ENCODE measurements around the gene ST6GALNAC6.

DNA sequence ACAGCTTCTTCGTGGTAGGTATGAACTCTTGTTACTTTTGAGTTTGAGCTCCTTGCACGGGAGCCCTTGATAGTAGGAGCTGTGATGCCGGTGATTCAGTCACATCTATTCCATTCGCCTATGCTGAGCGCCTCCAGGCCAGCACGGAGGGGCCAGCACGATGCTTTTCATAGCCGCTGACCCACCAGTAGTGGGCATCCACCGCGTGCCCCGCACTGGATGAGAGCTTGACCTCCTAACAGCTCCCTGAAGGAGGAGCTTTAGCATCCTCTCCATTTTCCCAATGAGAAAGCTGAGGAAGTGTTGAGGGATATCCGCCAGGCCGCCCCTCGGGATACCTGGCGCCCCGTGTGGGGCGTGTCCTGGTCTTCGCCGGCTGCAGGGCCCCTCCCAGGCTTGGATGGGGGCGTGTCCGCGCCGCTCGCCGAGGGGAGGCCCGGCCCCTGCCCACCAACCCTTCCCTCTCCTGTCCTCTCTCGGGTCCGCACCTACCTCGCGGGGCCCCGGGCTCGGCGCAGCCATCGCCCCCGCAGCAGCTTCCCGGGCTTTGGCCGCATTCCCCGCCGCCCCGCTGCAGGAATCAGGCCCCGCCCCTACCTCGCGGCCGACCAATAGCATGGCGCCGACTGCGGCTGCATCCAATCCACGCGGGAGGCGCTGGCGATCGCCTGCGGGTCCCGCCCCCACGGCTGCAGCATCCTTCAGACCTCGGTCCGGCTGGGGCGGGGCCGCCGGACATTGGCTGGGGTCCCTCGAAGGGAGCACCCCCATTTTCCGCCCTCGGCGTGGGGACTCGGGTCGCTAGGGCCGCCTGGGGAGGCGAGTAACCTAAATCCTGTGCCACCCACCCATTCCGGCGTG, 31.1 kb upstream of the ST6GALNAC6 start, which contains the start of gene PIP5KL1:
- TF ChIP-seq, protein P1, sequence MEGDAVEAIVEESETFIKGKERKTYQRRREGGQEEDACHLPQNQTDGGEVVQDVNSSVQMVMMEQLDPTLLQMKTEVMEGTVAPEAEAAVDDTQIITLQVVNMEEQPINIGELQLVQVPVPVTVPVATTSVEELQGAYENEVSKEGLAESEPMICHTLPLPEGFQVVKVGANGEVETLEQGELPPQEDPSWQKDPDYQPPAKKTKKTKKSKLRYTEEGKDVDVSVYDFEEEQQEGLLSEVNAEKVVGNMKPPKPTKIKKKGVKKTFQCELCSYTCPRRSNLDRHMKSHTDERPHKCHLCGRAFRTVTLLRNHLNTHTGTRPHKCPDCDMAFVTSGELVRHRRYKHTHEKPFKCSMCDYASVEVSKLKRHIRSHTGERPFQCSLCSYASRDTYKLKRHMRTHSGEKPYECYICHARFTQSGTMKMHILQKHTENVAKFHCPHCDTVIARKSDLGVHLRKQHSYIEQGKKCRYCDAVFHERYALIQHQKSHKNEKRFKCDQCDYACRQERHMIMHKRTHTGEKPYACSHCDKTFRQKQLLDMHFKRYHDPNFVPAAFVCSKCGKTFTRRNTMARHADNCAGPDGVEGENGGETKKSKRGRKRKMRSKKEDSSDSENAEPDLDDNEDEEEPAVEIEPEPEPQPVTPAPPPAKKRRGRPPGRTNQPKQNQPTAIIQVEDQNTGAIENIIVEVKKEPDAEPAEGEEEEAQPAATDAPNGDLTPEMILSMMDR (IDR thresholded peaks at IDR 0.05): no peak
- no peak for TF ChIP-seq POLR2A (IDR thresholded peaks at IDR 0.05)
- TF ChIP-seq POLR2AphosphoS5 (IDR thresholded peaks at IDR 0.05): no peak
- TF ChIP-seq EP300 (IDR thresholded peaks at IDR 0.05): no peak

All from sigmoid colon (tissue), 4 donors.